HCT116 (cell line): ENCODE data around the gene RBMS1.

Source experiments
- CTCF ChIP-seq, 3 experiments: fragments of 200-600 bp in 1 of 3; sonication (generic) in 1 of 3; IDR thresholded peaks in 2 of 3; conservative IDR thresholded peaks in 1 of 3; 2 replicates each; pipeline ENCODE4 v1.5.1; 2012 to 2017; ENCODE audit warnings: low read depth in 2 of 3, low read length in 2 of 3, antibody characterized with exemption in 1 of 3, borderline replicate concordance in 1 of 3, control low read depth in 1 of 3, mild to moderate bottlenecking in 1 of 3, mixed read lengths in 1 of 3, mixed run types in 1 of 3, moderate library complexity in 1 of 3; ENCODE audit not compliant: insufficient read depth in 1 of 3
- EZH2 ChIP-seq: fragments of 200-600 bp; sonication (generic); IDR thresholded peaks from 2 replicates; pipeline ENCODE4 v1.6.1; 2017; ENCODE audit warnings: antibody characterized with exemption, mixed run types
- MAX ChIP-seq: IDR thresholded peaks from 2 replicates; pipeline ENCODE4 v1.6.1; 2012
- POLR2A ChIP-seq: IDR thresholded peaks from 2 replicates; pipeline ENCODE4 v1.7.0; 2011; ENCODE audit warnings: borderline replicate concordance; ENCODE audit not compliant: insufficient read depth, insufficient read length; ENCODE audit errors: extremely low read depth
- RAD21 ChIP-seq: IDR thresholded peaks from 2 replicates; pipeline ENCODE4 v1.6.1; 2012; ENCODE audit warnings: low read depth, mild to moderate bottlenecking
- SIN3A ChIP-seq: IDR thresholded peaks from 2 replicates; pipeline ENCODE4 v1.6.1; 2012; ENCODE audit warnings: low read depth
- TCF7L2 ChIP-seq: IDR thresholded peaks from 2 replicates; pipeline ENCODE4 v1.7.0; 2011; ENCODE audit warnings: borderline replicate concordance, inconsistent platforms; ENCODE audit not compliant: insufficient read depth, insufficient read length; ENCODE audit errors: extremely low read depth
- YY1 ChIP-seq: IDR thresholded peaks from 2 replicates; pipeline ENCODE4 v1.6.1; 2011; ENCODE audit warnings: low read length, low read depth, moderate library complexity, mild to moderate bottlenecking; ENCODE audit not compliant: insufficient replicate concordance; ENCODE audit errors: extremely low read depth
- ZNF274 ChIP-seq: fragments of 200-500 bp; sonication (Bioruptor generic); IDR thresholded peaks from 2 replicates; pipeline ENCODE4 v1.6.1; 2014; ENCODE audit warnings: mild to moderate bottlenecking, low read depth, low read length, inconsistent platforms

GRCh38 chr2:160282063-160282580 lies 211.5 kb downstream of the RBMS1 start:
- TF ChIP-seq POLR2A (no peak), CTCF (IDR thresholded peaks at IDR 0.05 in 2 of 3, conservative IDR thresholded peaks at IDR 0.05 in 1 of 3; ENCODE audit: borderline replicate concordance in 1 of 3, insufficient read depth in 1 of 3, low read depth in 2 of 3, low read length in 2 of 3) (no peak), YY1 (no peak), MAX (no peak), TCF7L2 (no peak), ZNF274 (no peak), EZH2 (no peak), RAD21 (no peak), SIN3A (no peak)
